ENCODE data around the gene STRIP2. TPM values are rescaled to one million over a fixed set of nuclear protein-coding genes. Genes with fewer than 3 reads are reported as not detected.
"Not testable (repeated sequence)": the region's sequence is repeated elsewhere in the genome, so short reads cannot be mapped to it uniquely, and the experiment has no call there.

Gene STRIP2
- total RNA-seq, 2 donors from 2014 or later = 11.3 to 48.1 TPM

- ATAC-seq (no peak), DNase-seq (ENCODE audit: low spot score) (no peak)
- peaks cover 12 to 19% of the 10 kb centered on the region in 2 donors for H3K27me3 Mint-ChIP-seq
- peak overlapping the region; percentile 54 to 76 for H3K27ac Mint-ChIP-seq
- no peaks in the 10 kb centered on the region for H3K36me3 Mint-ChIP-seq
- H3K4me3 Mint-ChIP-seq = peak overlapping the region; percentile 95
- no peaks in the 10 kb centered on the region for H3K9me3 Mint-ChIP-seq
- peaks cover 27 to 41% of the 10 kb centered on the region in 2 donors for H3K4me1 Mint-ChIP-seq (ENCODE audit: low read depth in 2 of 2)
Observed at GRCh38 chr7:129434675-129435318, 565 bp downstream of the STRIP2 start.

- Mint-ChIP-seq H3K36me3 (peaks cover 5% of the 10 kb centered on the region), H3K27me3 (peaks cover 12 to 19% of the 10 kb centered on the region in 2 donors), H3K4me3 (peak overlapping the region; percentile 95), H3K9me3 (no peaks in the 10 kb centered on the region), H3K4me1 (ENCODE audit: low read depth in 2 of 2) (peaks cover 27 to 46% of the 10 kb centered on the region in 2 donors), H3K27ac (peak overlapping the region; percentile 54 to 76)
- no peak for DNase-seq (ENCODE audit: low spot score)
- ATAC-seq = peak in 1 of 2 donors; percentile 21
Observed at GRCh38 chr7:129435414-129435829, 1.2 kb downstream of the STRIP2 start.

GRCh38 chr7:129436335-129436923, 2.2 kb downstream of the STRIP2 start:
- Mint-ChIP-seq H3K36me3 (peaks cover 9% of the 10 kb centered on the region), H3K4me1 (ENCODE audit: low read depth in 2 of 2) (peaks cover 27 to 47% of the 10 kb centered on the region in 2 donors), H3K4me3 (peak overlapping the region; percentile 95), H3K9me3 (no peaks in the 10 kb centered on the region), H3K27me3 (peaks cover 12 to 19% of the 10 kb centered on the region in 2 donors), H3K27ac (peak overlapping the region in 1 of 2 donors; percentile 12)
- ATAC-seq = no peak
- DNase-seq (ENCODE audit: low spot score) = no peak

GRCh38 chr7:129437190-129437589, 3.0 kb downstream of the STRIP2 start:
- peaks cover 9% of the 10 kb centered on the region for H3K36me3 Mint-ChIP-seq
- DNase-seq (ENCODE audit: low spot score) (no peak), ATAC-seq (no peak)
- no peak overlapping the region for H3K27ac Mint-ChIP-seq
- peaks cover 12 to 16% of the 10 kb centered on the region in 2 donors for H3K27me3 Mint-ChIP-seq
- H3K4me3 Mint-ChIP-seq = no peak overlapping the region
- H3K4me1 Mint-ChIP-seq (ENCODE audit: low read depth in 2 of 2) = peaks cover 27 to 47% of the 10 kb centered on the region in 2 donors
- H3K9me3 Mint-ChIP-seq = no peaks in the 10 kb centered on the region

- no peaks in the 10 kb centered on the region for H3K9me3 Mint-ChIP-seq
- peaks cover 18 to 39% of the 10 kb centered on the region in 2 donors for H3K4me1 Mint-ChIP-seq (ENCODE audit: low read depth in 2 of 2)
- peaks cover 1 to 9% of the 10 kb centered on the region in 2 donors for H3K27me3 Mint-ChIP-seq
- H3K27ac Mint-ChIP-seq = peak overlapping the region; percentile 53 to 59
- H3K36me3 Mint-ChIP-seq = peaks cover 9% of the 10 kb centered on the region
- DNase-seq (ENCODE audit: low spot score) (no peak), ATAC-seq (no peak)
- H3K4me3 Mint-ChIP-seq = peak overlapping the region; percentile 67
Observed at GRCh38 chr7:129438281-129438838, 4.1 kb downstream of the STRIP2 start.

GRCh38 chr7:129438839-129439651, 4.8 kb downstream of the STRIP2 start:
- Mint-ChIP-seq H3K9me3 (no peaks in the 10 kb centered on the region), H3K4me1 (ENCODE audit: low read depth in 2 of 2) (peaks cover 13 to 33% of the 10 kb centered on the region in 2 donors)

GRCh38 chr7:129439963-129440625, 5.9 kb downstream of the STRIP2 start:
- DNase-seq (ENCODE audit: low spot score) = no peak
- H3K9me3 Mint-ChIP-seq = no peaks in the 10 kb centered on the region
- peaks cover 11 to 30% of the 10 kb centered on the region in 2 donors for H3K4me1 Mint-ChIP-seq (ENCODE audit: low read depth in 2 of 2)
- peaks cover 9% of the 10 kb centered on the region for H3K36me3 Mint-ChIP-seq
- H3K27me3 Mint-ChIP-seq = peaks cover 0 to 8% of the 10 kb centered on the region in 2 donors
- H3K27ac Mint-ChIP-seq = peak overlapping the region in 1 of 2 donors; percentile 59
- peak overlapping the region; percentile 24 for H3K4me3 Mint-ChIP-seq
- no peak for ATAC-seq

More at GRCh38 chr7:129438839-129439651, 4.8 kb downstream of the STRIP2 start:
- DNase-seq (ENCODE audit: low spot score) (no peak), ATAC-seq (peak in 1 of 2 donors; percentile 37)
- Mint-ChIP-seq H3K4me3 (peak overlapping the region; percentile 67), H3K27me3 (peaks cover 0 to 9% of the 10 kb centered on the region in 2 donors), H3K27ac (peak overlapping the region; percentile 53 to 59), H3K36me3 (peaks cover 9% of the 10 kb centered on the region)

- ATAC-seq (no peak), DNase-seq (ENCODE audit: low spot score) (no peak)
- Mint-ChIP-seq H3K36me3 (peaks cover 21% of the 10 kb centered on the region), H3K27ac (no peak overlapping the region), H3K4me1 (ENCODE audit: low read depth in 2 of 2) (peaks cover 4 to 13% of the 10 kb centered on the region in 2 donors), H3K4me3 (no peak overlapping the region), H3K27me3 (no peaks in the 10 kb centered on the region), H3K9me3 (peaks cover 2% of the 10 kb centered on the region)
Observed at GRCh38 chr7:129443612-129444011, 9.4 kb downstream of the STRIP2 start.

GRCh38 chr7:129444776-129445175, 10.5 kb downstream of the STRIP2 start:
- peaks cover 28% of the 10 kb centered on the region for H3K36me3 Mint-ChIP-seq
- ATAC-seq = not testable (repeated sequence)

GRCh38 chr7:129446925-129447324, 12.7 kb downstream of the STRIP2 start:
- not testable (repeated sequence) for ATAC-seq; DNase-seq (ENCODE audit: low spot score); H3K27ac Mint-ChIP-seq; H3K4me1 Mint-ChIP-seq (ENCODE audit: low read depth in 2 of 2); H3K9me3 Mint-ChIP-seq; H3K27me3 Mint-ChIP-seq; H3K4me3 Mint-ChIP-seq
- peaks cover 22% of the 10 kb centered on the region for H3K36me3 Mint-ChIP-seq

More at GRCh38 chr7:129444776-129445175, 10.5 kb downstream of the STRIP2 start:
- H3K9me3 Mint-ChIP-seq; H3K4me3 Mint-ChIP-seq; H3K4me1 Mint-ChIP-seq (ENCODE audit: low read depth in 2 of 2); H3K27ac Mint-ChIP-seq; H3K27me3 Mint-ChIP-seq; DNase-seq (ENCODE audit: low spot score): not testable (repeated sequence)

GRCh38 chr7:129447445-129447844, 13.2 kb downstream of the STRIP2 start:
- H3K4me1 Mint-ChIP-seq (ENCODE audit: low read depth in 2 of 2); H3K27ac Mint-ChIP-seq; H3K4me3 Mint-ChIP-seq; DNase-seq (ENCODE audit: low spot score); H3K9me3 Mint-ChIP-seq; ATAC-seq; H3K27me3 Mint-ChIP-seq: not testable (repeated sequence)
- peaks cover 24% of the 10 kb centered on the region for H3K36me3 Mint-ChIP-seq

- H3K4me1 Mint-ChIP-seq (ENCODE audit: low read depth in 2 of 2); H3K4me3 Mint-ChIP-seq; H3K27me3 Mint-ChIP-seq; H3K27ac Mint-ChIP-seq; DNase-seq (ENCODE audit: low spot score); ATAC-seq; H3K9me3 Mint-ChIP-seq: not testable (repeated sequence)
- peaks cover 24% of the 10 kb centered on the region for H3K36me3 Mint-ChIP-seq
Observed at GRCh38 chr7:129448608-129449007, 14.4 kb downstream of the STRIP2 start.

- Mint-ChIP-seq H3K4me3 (no peak overlapping the region), H3K27me3 (no peaks in the 10 kb centered on the region), H3K36me3 (peaks cover 24% of the 10 kb centered on the region), H3K9me3 (peaks cover 4% of the 10 kb centered on the region), H3K4me1 (ENCODE audit: low read depth in 2 of 2) (no peaks in the 10 kb centered on the region), H3K27ac (no peak overlapping the region)
- DNase-seq (ENCODE audit: low spot score) (no peak), ATAC-seq (no peak)
Observed at GRCh38 chr7:129450295-129450694, 16.1 kb downstream of the STRIP2 start.

Data from natural killer cell treated with Interleukin-12 subunit alpha and Interleukin-12 subunit beta and Interleukin-15 and Interleukin-18, amount 100 ng/mL, for 72 hours (primary cell).